Pericardium fibroblast (primary cell): ENCODE results near the gene RSRP1. TPM values are rescaled to one million over a fixed set of nuclear protein-coding genes. Genes with fewer than 3 reads are reported as not detected.

Experiments used
- total RNA-seq: library from RNA; depleted of rRNA; stranded (reverse); fragments of >200 nt; gene quantifications from 2 replicates; pipeline ENCODE4 v1.2.3, GENCODE V29; 2015

The RSRP1 gene, protein sequence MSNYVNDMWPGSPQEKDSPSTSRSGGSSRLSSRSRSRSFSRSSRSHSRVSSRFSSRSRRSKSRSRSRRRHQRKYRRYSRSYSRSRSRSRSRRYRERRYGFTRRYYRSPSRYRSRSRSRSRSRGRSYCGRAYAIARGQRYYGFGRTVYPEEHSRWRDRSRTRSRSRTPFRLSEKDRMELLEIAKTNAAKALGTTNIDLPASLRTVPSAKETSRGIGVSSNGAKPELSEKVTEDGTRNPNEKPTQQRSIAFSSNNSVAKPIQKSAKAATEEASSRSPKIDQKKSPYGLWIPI
- total RNA-seq = 51.3 and 56.4 TPM in 2 replicates

DNA sequence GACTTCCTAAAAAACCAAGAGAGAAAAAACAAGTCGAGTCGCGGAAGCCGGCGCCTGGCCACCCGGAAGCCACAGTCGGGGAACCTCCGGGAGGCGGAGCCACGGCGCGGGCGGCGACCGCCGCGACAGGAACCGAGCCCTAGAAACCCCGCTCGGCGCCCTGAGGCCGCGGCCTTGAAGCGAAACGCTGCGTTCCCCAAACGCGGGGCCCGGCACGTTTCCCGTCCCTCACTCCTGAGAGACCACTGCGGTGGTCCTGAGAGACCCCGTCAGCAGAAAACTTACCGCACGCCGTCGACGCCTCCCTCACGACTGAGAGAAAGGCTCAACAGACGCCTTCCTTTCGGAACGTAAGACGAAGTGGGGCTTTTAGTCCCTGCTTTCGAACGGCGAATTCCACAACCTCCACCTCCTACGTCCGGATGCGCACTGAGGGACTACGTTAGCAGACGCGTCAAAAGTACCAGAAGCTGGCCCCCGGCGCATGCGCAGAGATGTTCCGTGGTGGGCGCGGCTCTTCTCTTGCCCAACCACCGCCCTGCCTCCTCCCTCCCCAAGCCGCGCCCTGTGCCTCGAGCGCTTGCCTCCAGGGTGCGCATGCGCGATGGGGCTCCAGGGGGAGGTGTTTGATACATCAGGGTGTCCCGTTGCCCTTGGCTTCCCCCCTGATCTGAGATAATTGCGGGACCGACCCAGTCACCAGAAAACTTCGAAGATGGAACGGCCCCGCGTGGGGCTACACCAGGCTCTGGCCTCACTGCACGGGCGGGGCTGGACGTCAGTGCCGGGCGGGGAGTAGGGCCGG lies at the start of gene RSRP1:
TSS of gene RSRP1 (minus strand) at position 431 of the 805 bp plus-strand sequence. CDS start 491 bp downstream, outside the sequence.

DNA sequence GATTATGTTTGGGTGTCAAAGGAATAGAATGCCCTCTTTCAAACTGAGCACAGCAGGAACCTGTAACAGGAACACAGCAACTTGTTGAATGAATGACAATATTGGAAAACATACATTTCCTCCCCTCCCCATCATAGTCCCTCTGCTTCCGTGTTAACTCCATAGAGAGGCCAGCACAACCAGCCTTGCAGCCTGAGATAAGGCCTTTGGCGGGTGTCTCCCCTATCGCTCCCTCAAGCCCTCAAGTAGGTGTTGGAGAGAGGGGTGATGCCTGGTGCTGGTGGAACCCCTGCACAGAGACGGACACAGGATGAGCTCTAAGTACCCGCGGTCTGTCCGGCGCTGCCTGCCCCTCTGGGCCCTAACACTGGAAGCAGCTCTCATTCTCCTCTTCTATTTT lies 25.0 kb upstream of the RSRP1 start, which contains the start of gene RHD:
TSS of gene RHD (plus strand) at position 272 of the 400 bp plus-strand sequence. CDS start at position 311, 39 bp downstream.

DNA sequence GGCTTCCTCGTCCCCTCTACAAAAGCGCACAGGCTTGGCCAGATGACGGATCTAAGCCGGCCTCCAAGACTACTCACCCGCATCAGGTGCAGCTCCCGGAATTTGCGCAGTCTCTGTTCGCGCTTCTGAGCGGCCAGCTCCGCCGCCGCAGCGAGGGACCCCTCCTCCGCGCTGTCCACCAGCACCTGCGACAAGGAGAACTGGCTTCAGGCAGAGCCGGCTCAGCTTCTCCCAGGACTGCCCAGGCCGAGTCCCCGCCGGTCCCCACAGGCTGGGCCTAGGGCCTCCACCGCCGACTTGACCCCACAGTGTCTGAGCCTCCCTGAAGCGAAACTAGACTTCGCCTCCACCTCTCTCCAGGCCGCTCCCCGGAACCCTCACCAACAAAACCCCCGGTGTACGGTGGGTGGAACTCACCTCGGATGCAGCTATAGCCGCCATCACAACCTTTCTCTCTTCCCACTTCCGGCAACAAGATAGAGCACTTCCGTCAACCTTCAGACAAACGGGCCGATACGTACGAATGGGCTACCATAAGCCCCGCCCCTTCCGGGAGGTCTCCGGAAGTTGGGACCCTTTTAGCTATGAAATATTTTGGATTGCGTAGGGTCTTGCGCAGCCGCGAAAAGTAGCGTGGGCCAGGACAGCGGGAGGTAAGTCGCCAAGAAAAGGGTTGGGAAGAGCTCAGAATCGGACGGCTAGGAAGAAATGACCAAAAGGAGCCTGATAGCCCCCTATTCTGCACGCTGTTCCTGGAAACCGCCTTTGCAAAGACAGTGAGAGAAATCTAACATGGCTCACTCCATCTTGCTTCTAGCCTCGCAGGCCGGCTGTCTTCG lies 15.0 kb downstream of the RSRP1 start, which contains the start of gene SYF2:
TSS of gene SYF2 (minus strand) at position 476 of the 839 bp plus-strand sequence. CDS start at position 441, 35 bp downstream.

Other genes starting within 250 kb of the RSRP1 start
- gene SYF2, start 15.0 kb downstream of the RSRP1 start, total RNA-seq = 44.0 and 46.8 TPM in 2 replicates
- gene RHD, start 25.1 kb upstream of the RSRP1 start, total RNA-seq = not detected in 2 replicates
- gene TMEM50A, start 90.9 kb upstream of the RSRP1 start, total RNA-seq = 82.7 and 141 TPM in 2 replicates
- gene RHCE, start 173.4 kb upstream of the RSRP1 start, total RNA-seq = 0.09 and 1.2 TPM in 2 replicates
- gene MACO1, start 183.4 kb upstream of the RSRP1 start, total RNA-seq = 8.5 and 14.2 TPM in 2 replicates